Measurements from ENCODE around the gene DDX25.

DNA sequence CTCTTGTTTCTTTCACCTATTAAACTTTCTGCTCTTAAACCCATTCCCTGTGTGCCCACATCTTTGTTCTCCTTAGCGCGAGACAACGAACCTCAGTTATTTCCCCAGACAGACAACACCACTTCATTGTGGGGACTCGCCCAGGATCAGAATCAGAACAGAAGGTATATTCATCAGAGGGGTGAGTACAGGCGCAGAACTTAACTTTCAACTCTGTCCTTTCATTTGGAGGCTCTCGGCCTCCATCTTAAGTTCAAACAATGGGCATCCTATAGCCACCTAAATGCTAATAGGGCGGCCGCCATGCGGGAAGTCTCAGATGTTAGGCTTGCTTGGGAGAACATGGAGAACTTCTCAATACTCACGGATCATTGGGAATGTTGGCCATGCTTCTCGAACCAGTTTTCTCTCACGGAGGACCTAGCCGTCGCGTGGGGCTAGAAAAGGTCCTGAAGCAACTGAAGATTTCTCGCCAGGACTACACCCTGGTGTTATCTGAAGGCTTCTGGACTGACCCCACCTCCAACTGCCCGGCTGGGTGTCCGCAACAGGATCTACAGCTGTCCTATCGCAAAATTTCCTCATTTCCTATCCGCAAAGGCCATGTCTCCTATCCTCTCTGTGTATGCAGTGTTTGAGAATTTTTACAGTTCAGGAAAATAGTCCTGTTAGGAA, 30.3 kb upstream of the DDX25 start:
- TF ChIP-seq CTCF (IDR thresholded peaks at IDR 0.05; ENCODE audit: low read length) (no peak), EZH2 (IDR thresholded peaks at IDR 0.05; ENCODE audit: borderline replicate concordance, low read length) (no peak)
